HCT116 (cell line): ENCODE results near the gene BCL2L11. TPM values are rescaled to one million over a fixed set of nuclear protein-coding genes. Genes with fewer than 3 reads are reported as not detected.

ENCODE experiments used
- ATAC-seq: fragments of 200-7000 bp; cut with Tn5 transposase; 2 replicates; pipeline ENCODE4 v1.9.1; 2020; ENCODE audit warnings: mild to moderate bottlenecking, moderate library complexity
- BruUV-seq: library from RNA; stranded (reverse); fragments of 400-500 nt; replicated peaks from 2 replicates; lab custom pipeline; 2021; lab: Mats Ljungman, UMichigan
- CTCF ChIA-PET: fragments of 300-600 bp; sonication (Branson Sonifier 250); formaldehyde crosslinking; loops from one replicate; lab custom pipeline; 2021; ENCODE audit warnings: antibody characterized with exemption; lab: Charles Lee
- POLR2A ChIA-PET: fragments of 300-600, 350-600 bp; sonication (Branson Sonifier 250); formaldehyde crosslinking; loops from one replicate; lab custom pipeline; 2021; ENCODE audit warnings: antibody characterized with exemption; lab: Charles Lee
- RAD21 ChIA-PET, 2 experiments: fragments of 300-600 bp; sonication (Branson Sonifier 250); formaldehyde crosslinking; loops; one replicate each; lab custom pipeline; 2023; ENCODE audit warnings: low total read pairs in 2 of 2; ENCODE audit not compliant: uncharacterized antibody in 2 of 2, unreplicated experiment in 2 of 2, low non-redundant PET in 1 of 2; lab: Charles Lee
- DNase-seq: peaks from one replicate; pipeline ENCODE4 v3.0.0-alpha.2; 2010; ENCODE audit warnings: low read depth, low spot score
- H2AFZ ChIP-seq: fragments of 200-600 bp; shearing (Covaris generic), sonication (generic); 2 replicates; pipeline ENCODE4 v1.6.1; 2017; ENCODE audit warnings: low read depth, mixed run types, mixed read lengths, antibody characterized with exemption, low read length; ENCODE audit not compliant: poor library complexity, severe bottlenecking
- H3K27ac ChIP-seq: 2 replicates; pipeline ENCODE4 v1.5.1; 2012; ENCODE audit warnings: low read depth, low read length
- H3K27me3 ChIP-seq: fragments of 200-600 bp; sonication (generic); 2 replicates; pipeline ENCODE4 v1.6.1; 2016; ENCODE audit warnings: mixed run types, low read length, mixed read lengths; ENCODE audit not compliant: insufficient read depth
- H3K36me3 ChIP-seq, 2 experiments: fragments of 200-500 bp in 1 of 2; fragments of 200-600 bp in 1 of 2; sonication (Bioruptor generic) in 1 of 2; sonication (generic) in 1 of 2; 2 replicates each; pipeline versions ENCODE4 v1.5.1 to v1.6.1; 2014 to 2016; ENCODE audit warnings: low read length in 2 of 2, inconsistent platforms in 1 of 2, mixed read lengths in 1 of 2, mixed run types in 1 of 2; ENCODE audit not compliant: insufficient read depth in 2 of 2, control insufficient read depth in 1 of 2
- H3K4me1 ChIP-seq, 2 experiments: fragments of 200-600 bp in 1 of 2; sonication (generic) in 1 of 2; 2 replicates each; pipeline versions ENCODE4 v1.5.1 to v1.6.1; 2012 to 2017; ENCODE audit warnings: low read length in 2 of 2, inconsistent platforms in 1 of 2, mild to moderate bottlenecking in 1 of 2, mixed read lengths in 1 of 2, mixed run types in 1 of 2, moderate library complexity in 1 of 2; ENCODE audit not compliant: insufficient read depth in 2 of 2, control insufficient read depth in 1 of 2
- H3K4me2 ChIP-seq: fragments of 200-600 bp; sonication (generic); 2 replicates; pipeline ENCODE4 v1.6.1; 2017; ENCODE audit warnings: mixed run types, low read length, mixed read lengths
- H3K4me3 ChIP-seq, 2 experiments: fragments of 200-600 bp in 1 of 2; sonication (generic) in 1 of 2; replicated peaks in 1 of 2; 2 replicates each; pipeline ENCODE4 v1.5.1; 2011 to 2016; ENCODE audit warnings: low read length in 2 of 2, control low read depth in 1 of 2, low read depth in 1 of 2, mild to moderate bottlenecking in 1 of 2, mixed read lengths in 1 of 2, mixed run types in 1 of 2
- H3K79me2 ChIP-seq: fragments of 200-600 bp; sonication (generic); 2 replicates; pipeline ENCODE4 v1.6.1; 2017; ENCODE audit warnings: mild to moderate bottlenecking, mixed run types, low read length, moderate library complexity, mixed read lengths; ENCODE audit not compliant: insufficient read depth
- H3K9ac ChIP-seq: fragments of 200-600 bp; sonication (generic); 2 replicates; pipeline ENCODE4 v1.6.1; 2016; ENCODE audit warnings: low read length, mixed read lengths
- H3K9me2 ChIP-seq: fragments of 200-600 bp; sonication (generic), shearing (Covaris generic); 2 replicates; pipeline ENCODE4 v1.6.1; 2017; ENCODE audit warnings: mixed run types, mild to moderate bottlenecking, moderate library complexity; ENCODE audit not compliant: insufficient read depth
- H3K9me3 ChIP-seq, 2 experiments: fragments of 200-500 bp in 1 of 2; fragments of 200-600 bp in 1 of 2; sonication (Bioruptor generic) in 1 of 2; sonication (generic) in 1 of 2; 2 replicates each; pipeline ENCODE4 v1.6.1; 2014 to 2017; ENCODE audit warnings: low read length in 2 of 2, mixed read lengths in 2 of 2, inconsistent platforms in 1 of 2, low read depth in 1 of 2, mild to moderate bottlenecking in 1 of 2, mixed run types in 1 of 2, moderate library complexity in 1 of 2; ENCODE audit not compliant: control insufficient read depth in 1 of 2, insufficient read depth in 1 of 2
- H4K20me1 ChIP-seq: fragments of 200-600 bp; sonication (generic), shearing (Covaris generic); 2 replicates; pipeline ENCODE4 v1.6.1; 2017; ENCODE audit warnings: mixed run types, mild to moderate bottlenecking, moderate library complexity; ENCODE audit not compliant: insufficient read depth
- ATF3 ChIP-seq: IDR thresholded peaks from 2 replicates; pipeline ENCODE4 v1.6.1; 2012
- CEBPB ChIP-seq: IDR thresholded peaks from 2 replicates; pipeline ENCODE4 v1.6.1; 2012; ENCODE audit warnings: low read depth
- CTCF ChIP-seq, 3 experiments: fragments of 200-600 bp in 1 of 3; sonication (generic) in 1 of 3; IDR thresholded peaks in 2 of 3; conservative IDR thresholded peaks in 1 of 3; 2 replicates each; pipeline ENCODE4 v1.5.1; 2012 to 2017; ENCODE audit warnings: low read depth in 2 of 3, low read length in 2 of 3, antibody characterized with exemption in 1 of 3, borderline replicate concordance in 1 of 3, control low read depth in 1 of 3, mild to moderate bottlenecking in 1 of 3, mixed read lengths in 1 of 3, mixed run types in 1 of 3, moderate library complexity in 1 of 3; ENCODE audit not compliant: insufficient read depth in 1 of 3
- EZH2 ChIP-seq: fragments of 200-600 bp; sonication (generic); IDR thresholded peaks from 2 replicates; pipeline ENCODE4 v1.6.1; 2017; ENCODE audit warnings: antibody characterized with exemption, mixed run types
- MAX ChIP-seq: IDR thresholded peaks from 2 replicates; pipeline ENCODE4 v1.6.1; 2012
- POLR2AphosphoS5 ChIP-seq: IDR thresholded peaks from 2 replicates; pipeline ENCODE4 v1.6.1; 2011; ENCODE audit warnings: mild to moderate bottlenecking, low read depth, low read length, moderate library complexity
- RAD21 ChIP-seq: IDR thresholded peaks from 2 replicates; pipeline ENCODE4 v1.6.1; 2012; ENCODE audit warnings: low read depth, mild to moderate bottlenecking
- REST ChIP-seq: IDR thresholded peaks from 2 replicates; pipeline ENCODE4 v1.6.1; 2012; ENCODE audit warnings: low read depth
- SIN3A ChIP-seq: IDR thresholded peaks from 2 replicates; pipeline ENCODE4 v1.6.1; 2012; ENCODE audit warnings: low read depth
- SRF ChIP-seq: IDR thresholded peaks from 2 replicates; pipeline ENCODE4 v1.6.1; 2012; ENCODE audit warnings: low read depth
- YY1 ChIP-seq: IDR thresholded peaks from 2 replicates; pipeline ENCODE4 v1.6.1; 2011; ENCODE audit warnings: low read length, low read depth, moderate library complexity, mild to moderate bottlenecking; ENCODE audit not compliant: insufficient replicate concordance; ENCODE audit errors: extremely low read depth
- ZFX ChIP-seq: fragments of 450-650 bp; IDR thresholded peaks from 2 replicates; pipeline ENCODE4 v1.6.1; 2017
- ZNF274 ChIP-seq: fragments of 200-500 bp; sonication (Bioruptor generic); IDR thresholded peaks from 2 replicates; pipeline ENCODE4 v1.6.1; 2014; ENCODE audit warnings: mild to moderate bottlenecking, low read depth, low read length, inconsistent platforms
- intact Hi-C: fragments of 100-400 bp; cut with micrococcal nuclease; formaldehyde crosslinking; loops from 2 replicates; pipeline ENCODE4 v1.10.0; 2022
- total RNA-seq: library from RNA; stranded (reverse); gene quantifications from one replicate; pipeline ENCODE4 v1.2.1, GENCODE V29; 2021; ENCODE audit not compliant: unreplicated experiment

BCL2L11 gene
- total RNA-seq, 1 experiment from 2014 or later = 17.8 TPM

GRCh38 chr2:111106706-111107105 is 14.0 kb upstream of the BCL2L11 start:
- no peaks in the 10 kb centered on the region for H4K20me1 ChIP-seq
- BruUV-seq = no TSS peak
- H3K9me2 ChIP-seq = no peaks in the 10 kb centered on the region
- H3K27ac ChIP-seq = no peak overlapping the region
- H3K79me2 ChIP-seq = no peaks in the 10 kb centered on the region
- H2AFZ ChIP-seq = no peak overlapping the region
- TF ChIP-seq RAD21 (no peak), SRF (no peak), REST (no peak), MAX (no peak), CTCF (IDR thresholded peaks at IDR 0.05 in 2 of 3, conservative IDR thresholded peaks at IDR 0.05 in 1 of 3; ENCODE audit: borderline replicate concordance in 1 of 3, insufficient read depth in 1 of 3, low read depth in 2 of 3, low read length in 2 of 3) (no peak), YY1 (no peak), ZNF274 (no peak), POLR2AphosphoS5 (no peak), CEBPB (no peak), ZFX (no peak), ATF3 (no peak), EZH2 (no peak), SIN3A (no peak)
- H3K4me2 ChIP-seq = no peak overlapping the region
- H3K36me3 ChIP-seq = no peaks in the 10 kb centered on the region
- peaks cover 0 to 14% of the 10 kb centered on the region in 2 experiments; a peak in 2 of 4 replicates for H3K4me1 ChIP-seq
- DNase-seq (no peak), ATAC-seq (no peak)
- ChIA-PET POLR2A (no interaction called here), CTCF (no interaction called here), RAD21 (no interaction called here)
- H3K4me3 ChIP-seq = no peak overlapping the region
- H3K9ac ChIP-seq = no peak overlapping the region
- H3K9me3 ChIP-seq = no peaks in the 10 kb centered on the region
- intact Hi-C loops = no loop called here
- H3K27me3 ChIP-seq = no peaks in the 10 kb centered on the region
